ENCODE measurements around the gene FAM107B.
"Not testable (repeated sequence)": the region's sequence is repeated elsewhere in the genome, so short reads cannot be mapped to it uniquely, and the experiment has no call there.

FAM107B gene

GRCh38 chr10:14696821-14697220 is 77.9 kb downstream of the FAM107B start:
- in situ Hi-C loops (cut with MboI; ENCODE audit: low sequenced_read_pairs), result no loop called here

- in situ Hi-C loops (cut with MboI; ENCODE audit: low sequenced_read_pairs), result no loop called here
Measured at GRCh38 chr10:14695847-14696480, 78.7 kb downstream of the FAM107B start.

GRCh38 chr10:14693891-14694290 is 80.8 kb downstream of the FAM107B start:
- in situ Hi-C loops (cut with MboI; ENCODE audit: low sequenced_read_pairs), result no loop called here

- in situ Hi-C loops (cut with MboI; ENCODE audit: low sequenced_read_pairs), result no loop called here
Measured at GRCh38 chr10:14692344-14693076, 82.2 kb downstream of the FAM107B start.

GRCh38 chr10:14691359-14691758 is 83.3 kb downstream of the FAM107B start:
- in situ Hi-C loops (cut with MboI; ENCODE audit: low sequenced_read_pairs), result no loop called here

GRCh38 chr10:14688606-14689005 is 86.1 kb downstream of the FAM107B start:
- in situ Hi-C loops (cut with MboI; ENCODE audit: low sequenced_read_pairs), result no loop called here

GRCh38 chr10:14688189-14688588 is 86.5 kb downstream of the FAM107B start:
- in situ Hi-C loops (cut with MboI; ENCODE audit: low sequenced_read_pairs), result not testable (repeated sequence)

GRCh38 chr10:14687340-14687739 is 87.4 kb downstream of the FAM107B start:
- in situ Hi-C loops (cut with MboI; ENCODE audit: low sequenced_read_pairs), result no loop called here

GRCh38 chr10:14686356-14686755 is 88.3 kb downstream of the FAM107B start:
- in situ Hi-C loops (cut with MboI; ENCODE audit: low sequenced_read_pairs), result no loop called here

- in situ Hi-C loops (cut with MboI; ENCODE audit: low sequenced_read_pairs), result no loop called here
Measured at GRCh38 chr10:14684354-14684753, 90.3 kb downstream of the FAM107B start.

- in situ Hi-C loops (cut with MboI; ENCODE audit: low sequenced_read_pairs), result no loop called here
Measured at GRCh38 chr10:14683256-14683655, 91.4 kb downstream of the FAM107B start.

- in situ Hi-C loops (cut with MboI; ENCODE audit: low sequenced_read_pairs), result no loop called here
Measured at GRCh38 chr10:14681802-14682201, 92.9 kb downstream of the FAM107B start.

GRCh38 chr10:14681305-14681704 is 93.4 kb downstream of the FAM107B start:
- in situ Hi-C loops (cut with MboI; ENCODE audit: low sequenced_read_pairs), result no loop called here

- in situ Hi-C loops (cut with MboI; ENCODE audit: low sequenced_read_pairs), result no loop called here
Measured at GRCh38 chr10:14678637-14679036, 96.1 kb downstream of the FAM107B start.

GRCh38 chr10:14676732-14677131 is 98.0 kb downstream of the FAM107B start:
- in situ Hi-C loops (cut with MboI; ENCODE audit: low sequenced_read_pairs), result no loop called here

- in situ Hi-C loops (cut with MboI; ENCODE audit: low sequenced_read_pairs), result no loop called here
Measured at GRCh38 chr10:14674376-14675050, 100.2 kb downstream of the FAM107B start.

- in situ Hi-C loops (cut with MboI; ENCODE audit: low sequenced_read_pairs), result no loop called here
Measured at GRCh38 chr10:14673189-14673861, 101.4 kb downstream of the FAM107B start.

GRCh38 chr10:14671386-14671831 is 103.3 kb downstream of the FAM107B start:
- in situ Hi-C loops (cut with MboI; ENCODE audit: low sequenced_read_pairs), result no loop called here

- in situ Hi-C loops (cut with MboI; ENCODE audit: low sequenced_read_pairs), result no loop called here
Measured at GRCh38 chr10:14670551-14671240, 104.0 kb downstream of the FAM107B start.

- in situ Hi-C loops (cut with MboI; ENCODE audit: low sequenced_read_pairs), result no loop called here
Measured at GRCh38 chr10:14669576-14669975, 105.1 kb downstream of the FAM107B start.

GRCh38 chr10:14667781-14668180 is 106.9 kb downstream of the FAM107B start:
- in situ Hi-C loops (cut with MboI; ENCODE audit: low sequenced_read_pairs), result no loop called here
